DOHH2 (cell line): ENCODE data around the gene NPAS3.

Experiments used
- H3F3A ChIP-seq: fragments of 200-600 bp; sonication (generic), shearing (Covaris generic); 2 replicates; pipeline ENCODE4 v1.6.0; 2016; ENCODE audit warnings: antibody characterized with exemption, mild to moderate bottlenecking; ENCODE audit not compliant: control insufficient read depth, insufficient read depth
- H3K27ac ChIP-seq: fragments of 200-600 bp; sonication (generic); 2 replicates; pipeline ENCODE4 v1.5.1; 2014; ENCODE audit warnings: low read depth, mild to moderate bottlenecking, low read length, moderate library complexity
- H3K27me3 ChIP-seq: fragments of 200-600 bp; sonication (generic); 2 replicates; pipeline ENCODE4 v1.6.1; 2014; ENCODE audit warnings: mild to moderate bottlenecking, low read length, mixed read lengths; ENCODE audit not compliant: control insufficient read depth
- H3K36me3 ChIP-seq: fragments of 200-600 bp; sonication (generic); 2 replicates; pipeline ENCODE4 v1.6.1; 2014; ENCODE audit warnings: mild to moderate bottlenecking, low read length, moderate library complexity, mixed read lengths; ENCODE audit not compliant: control insufficient read depth
- H3K4me1 ChIP-seq: fragments of 200-600 bp; sonication (generic); 2 replicates; pipeline ENCODE4 v1.6.1; 2014; ENCODE audit warnings: mild to moderate bottlenecking, low read length, mixed read lengths; ENCODE audit not compliant: control insufficient read depth
- H3K4me2 ChIP-seq: fragments of 200-600 bp; sonication (generic); 2 replicates; pipeline ENCODE4 v1.6.0; 2014; ENCODE audit warnings: mild to moderate bottlenecking, low read length, moderate library complexity
- H3K4me3 ChIP-seq: fragments of 200-600 bp; sonication (generic); 2 replicates; pipeline ENCODE4 v1.5.1; 2014; ENCODE audit warnings: mild to moderate bottlenecking, low read length, mixed read lengths
- H3K79me2 ChIP-seq: fragments of 200-600 bp; sonication (generic); 2 replicates; pipeline ENCODE4 v1.6.1; 2014; ENCODE audit warnings: mild to moderate bottlenecking, low read length, mixed read lengths; ENCODE audit not compliant: control insufficient read depth
- H3K9me2 ChIP-seq: fragments of 200-600 bp; sonication (generic); replicated peaks from 2 replicates; pipeline ENCODE4 v1.6.1; 2014; ENCODE audit warnings: mild to moderate bottlenecking, low read length, mixed read lengths; ENCODE audit not compliant: control insufficient read depth
- H3K9me3 ChIP-seq: fragments of 200-600 bp; sonication (generic); 2 replicates; pipeline ENCODE4 v1.6.1; 2014; ENCODE audit warnings: antibody characterized with exemption, low read length, mixed read lengths; ENCODE audit not compliant: control insufficient read depth, insufficient read depth
- H4K20me1 ChIP-seq: fragments of 200-600 bp; sonication (generic); 2 replicates; pipeline ENCODE4 v1.6.0; 2014; ENCODE audit warnings: low read depth, mild to moderate bottlenecking, antibody characterized with exemption, low read length, moderate library complexity; ENCODE audit not compliant: control insufficient read depth, insufficient read depth
- CTCF ChIP-seq: fragments of 200-600 bp; sonication (generic); IDR thresholded peaks from one replicate; pipeline ENCODE4 v1.5.1; 2014; ENCODE audit warnings: antibody characterized with exemption, mild to moderate bottlenecking, low read depth, low read length; ENCODE audit not compliant: poor library complexity, severe bottlenecking
- EZH2phosphoT487 ChIP-seq: fragments of 200-600 bp; sonication (generic); IDR thresholded peaks from 2 replicates; pipeline ENCODE4 v1.6.1; 2017; ENCODE audit warnings: borderline replicate concordance, mild to moderate bottlenecking, antibody characterized with exemption, low read length, moderate library complexity, mixed read lengths

The NPAS3 gene

DNA sequence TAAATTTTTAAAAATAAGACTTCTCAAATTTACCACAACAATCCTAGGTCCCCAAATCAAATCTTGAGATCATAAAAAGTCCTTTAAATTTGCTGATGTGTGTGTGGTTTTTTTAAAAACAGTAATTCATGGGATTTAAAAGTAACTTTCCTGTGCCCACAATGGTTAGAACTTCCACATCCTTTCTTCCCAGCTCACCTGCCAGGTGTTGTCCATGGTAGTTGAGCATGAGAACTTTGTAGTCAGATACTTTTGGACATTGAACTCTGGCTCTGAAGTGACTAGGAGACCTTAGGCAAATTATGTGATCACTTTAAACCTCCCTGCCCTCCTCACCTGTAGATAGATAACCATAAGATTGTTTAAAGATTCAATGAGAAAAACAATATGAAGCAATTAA lies 253.2 kb downstream of the NPAS3 start:
- Histone ChIP-seq H3K36me3 (no peaks in the 10 kb centered on the region), H4K20me1 (no peaks in the 10 kb centered on the region), H3K79me2 (no peaks in the 10 kb centered on the region), H3K9me2 (no peaks in the 10 kb centered on the region), H3F3A (no peaks in the 10 kb centered on the region), H3K27me3 (no peaks in the 10 kb centered on the region), H3K27ac (no peak overlapping the region), H3K4me1 (no peaks in the 10 kb centered on the region), H3K4me2 (no peak overlapping the region), H3K4me3 (no peak overlapping the region), H3K9me3 (no peaks in the 10 kb centered on the region)
- TF ChIP-seq EZH2phosphoT487 (no peak), CTCF (no peak)

- Histone ChIP-seq H3K36me3 (no peaks in the 10 kb centered on the region), H3K9me2 (no peaks in the 10 kb centered on the region), H3K27ac (no peak overlapping the region), H3K79me2 (no peaks in the 10 kb centered on the region), H4K20me1 (no peaks in the 10 kb centered on the region), H3K9me3 (peaks cover 3% of the 10 kb centered on the region; the same call in 1 of the 2 replicates), H3K4me2 (no peak overlapping the region), H3K27me3 (no peaks in the 10 kb centered on the region), H3K4me1 (no peaks in the 10 kb centered on the region), H3F3A (no peaks in the 10 kb centered on the region), H3K4me3 (no peak overlapping the region)
- TF ChIP-seq EZH2phosphoT487 (no peak), CTCF (no peak)
Measured at GRCh38 chr14:33194551-33194950, 255.9 kb downstream of the NPAS3 start.

DNA sequence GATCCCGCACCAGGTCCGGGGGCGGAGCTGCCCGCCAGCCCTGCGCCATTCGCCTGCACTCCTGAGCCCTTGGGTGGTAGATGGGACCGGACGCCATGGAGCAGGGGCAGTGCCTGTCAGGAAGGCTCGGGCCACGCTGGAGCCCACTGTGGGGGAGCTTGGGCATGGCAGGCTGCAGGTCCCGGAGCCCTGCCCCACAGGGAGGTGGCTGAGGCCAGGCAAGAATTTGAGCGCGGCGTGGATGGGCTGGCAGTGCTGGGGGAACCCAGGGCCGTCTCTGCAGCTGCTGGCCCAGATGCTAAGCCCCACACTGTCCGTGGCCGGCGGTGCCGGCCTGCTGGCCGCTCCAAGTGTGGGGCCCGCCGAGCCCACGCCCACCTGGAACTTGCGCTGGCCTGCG lies 260.0 kb downstream of the NPAS3 start:
- Histone ChIP-seq H3K79me2 (no peaks in the 10 kb centered on the region), H3F3A (no peaks in the 10 kb centered on the region), H4K20me1 (no peaks in the 10 kb centered on the region), H3K9me2 (no peaks in the 10 kb centered on the region), H3K4me3 (no peak overlapping the region), H3K4me1 (no peaks in the 10 kb centered on the region), H3K27ac (no peak overlapping the region), H3K9me3 (peaks cover 3% of the 10 kb centered on the region; the same call in 1 of the 2 replicates), H3K36me3 (no peaks in the 10 kb centered on the region), H3K27me3 (no peaks in the 10 kb centered on the region), H3K4me2 (no peak overlapping the region)
- TF ChIP-seq EZH2phosphoT487 = no peak

DNA sequence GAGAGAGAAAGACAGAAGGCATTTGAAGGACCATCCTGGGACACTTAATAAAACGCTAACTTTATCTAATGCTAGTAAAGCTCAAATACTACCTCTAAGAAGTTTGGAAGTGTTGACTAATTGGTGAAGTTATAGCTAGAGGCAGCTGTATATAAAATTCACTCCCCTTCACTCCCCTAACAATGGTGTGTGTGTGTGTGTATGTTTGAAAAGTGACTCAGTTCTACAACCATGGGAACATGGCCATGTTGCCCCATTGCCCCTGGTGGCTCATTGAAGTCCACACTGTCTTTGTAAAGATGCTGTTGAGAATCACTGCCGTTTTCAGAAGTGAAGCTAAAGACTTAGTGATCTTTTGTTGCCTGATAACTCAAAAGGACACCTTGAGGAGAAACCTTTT lies 262.4 kb downstream of the NPAS3 start:
- no peaks in the 10 kb centered on the region for H3K9me2 ChIP-seq
- H3K79me2 ChIP-seq = no peaks in the 10 kb centered on the region
- peaks cover 3% of the 10 kb centered on the region; the same call in 1 of the 2 replicates for H3K9me3 ChIP-seq
- no peak overlapping the region for H3K27ac ChIP-seq
- no peak for TF ChIP-seq EZH2phosphoT487
- no peak for TF ChIP-seq CTCF
- H3K4me3 ChIP-seq = no peak overlapping the region
- no peaks in the 10 kb centered on the region for H3K4me1 ChIP-seq
- no peaks in the 10 kb centered on the region for H3K27me3 ChIP-seq
- H3K36me3 ChIP-seq = no peaks in the 10 kb centered on the region
- H3K4me2 ChIP-seq = no peak overlapping the region
- no peaks in the 10 kb centered on the region for H3F3A ChIP-seq
- no peaks in the 10 kb centered on the region for H4K20me1 ChIP-seq
